B cell (primary cell): Measurements from ENCODE around the gene RIPOR2.

Source experiments
- CTCF ChIP-seq: fragments of 200-600 bp; IDR thresholded peaks from one replicate; pipeline ENCODE4 v1.8.0; 2022; ENCODE audit warnings: antibody characterized with exemption, mild to moderate bottlenecking
- EZH2 ChIP-seq: IDR thresholded peaks from 2 replicates; pipeline ENCODE4 v1.6.1; 2012; ENCODE audit warnings: borderline replicate concordance, low read depth, mild to moderate bottlenecking, moderate library complexity, low read length; ENCODE audit not compliant: insufficient read depth, poor library complexity, severe bottlenecking

GRCh38 chr6:24802271-24803059, 133.3 kb downstream of the RIPOR2 start:
- no peak for TF ChIP-seq CTCF
- no peak for TF ChIP-seq EZH2
